GM18520 (cell line): Measurements from ENCODE around the gene COL6A1.

Source experiments
- ATAC-seq: cut with Tn5 transposase; IDR thresholded peaks from one replicate; pipeline ENCODE4 v1.9.1; 2021; ENCODE audit not compliant: unreplicated experiment

COL6A1 gene

DNA sequence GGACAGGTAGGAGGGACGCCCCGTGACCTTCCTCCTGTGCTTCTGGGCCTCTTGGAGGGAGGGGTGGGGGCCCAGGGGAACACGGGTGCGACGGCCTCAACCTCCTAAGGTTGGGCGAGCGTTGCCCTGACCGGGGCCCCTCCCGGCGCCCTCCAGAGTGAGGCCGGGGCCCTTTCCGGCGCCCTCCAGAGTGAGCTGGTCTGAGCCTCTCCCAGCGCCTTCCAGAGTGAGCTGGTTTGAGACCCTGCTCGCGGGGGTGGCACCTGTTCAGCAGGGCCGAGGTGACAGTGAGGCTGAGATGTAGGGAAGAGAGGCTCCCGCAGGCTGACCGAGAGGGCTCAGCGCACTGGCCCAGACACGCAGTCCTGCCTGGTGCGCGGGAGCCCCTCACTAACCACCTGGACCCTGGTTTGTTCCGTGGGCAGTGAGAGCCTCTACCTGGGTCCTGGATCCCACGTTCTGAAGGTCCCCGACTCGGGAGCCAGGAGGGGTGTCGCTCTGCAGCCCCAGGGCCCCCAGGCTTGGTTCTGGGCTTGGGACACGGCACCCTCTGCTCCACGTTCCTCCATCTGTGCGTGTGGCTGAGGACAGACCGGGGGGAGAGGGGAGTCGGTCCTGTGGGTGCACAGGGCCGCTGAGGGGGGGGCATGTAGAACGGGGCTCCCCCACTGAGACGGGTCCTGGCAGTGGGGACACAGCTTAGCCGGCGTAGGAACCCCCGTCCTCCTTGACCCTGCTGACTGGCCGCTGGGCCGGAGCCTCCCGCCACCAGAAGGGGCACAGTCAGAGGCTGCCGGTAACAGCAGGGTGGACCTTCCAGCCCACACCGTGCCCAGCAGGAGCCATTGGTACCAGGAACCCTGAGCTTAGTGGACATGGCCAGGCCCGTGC, 1.4 kb downstream of the COL6A1 start:
- no peak for ATAC-seq

DNA sequence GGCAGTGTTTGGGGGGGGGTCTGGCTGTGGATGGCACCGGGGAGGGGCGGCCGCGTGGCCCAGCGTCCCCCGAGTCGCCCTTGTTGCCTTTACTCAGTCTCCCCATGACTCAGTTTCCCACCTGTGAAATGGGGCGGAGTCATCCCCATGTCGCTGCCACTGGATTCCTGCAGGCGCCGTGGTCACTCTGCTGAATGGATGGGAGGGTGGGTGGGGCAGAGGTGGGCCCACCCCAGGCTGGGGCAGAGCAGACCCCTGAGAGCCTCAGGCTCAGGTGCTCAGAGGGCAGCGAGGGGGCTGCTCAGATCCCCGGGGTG, 2.0 kb downstream of the COL6A1 start:
- no peak for ATAC-seq

- no peak for ATAC-seq
These were observed 2.5 kb downstream of the COL6A1 start for GRCh38 chr21:45983981-45984551.

DNA sequence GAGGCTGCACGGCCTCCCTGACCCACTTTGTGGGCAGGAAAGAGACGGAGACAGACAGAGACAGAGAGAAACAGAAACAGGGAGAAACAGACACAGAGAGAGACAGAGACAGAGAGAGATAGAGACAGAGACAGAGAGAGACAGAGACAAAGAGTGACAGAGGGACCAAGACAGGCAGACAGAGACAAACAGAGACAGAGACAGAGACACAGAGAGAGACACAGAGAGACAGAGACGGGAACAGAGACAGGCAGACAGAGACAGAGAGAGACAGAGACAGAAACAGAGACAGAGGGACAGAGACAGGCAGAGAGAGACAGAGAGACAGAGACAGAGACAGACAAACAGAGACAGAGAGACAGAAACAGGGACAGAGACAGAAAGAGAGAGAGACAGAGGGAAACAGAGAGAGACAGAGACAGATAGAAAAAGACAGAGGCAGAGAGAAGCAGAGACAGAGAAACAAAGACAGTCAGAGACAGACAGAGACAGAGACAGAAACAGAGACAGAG, 3.1 kb downstream of the COL6A1 start:
- no peak for ATAC-seq

- ATAC-seq: no peak
These were observed 4.1 kb downstream of the COL6A1 start for GRCh38 chr21:45985471-45986315.

- no peak for ATAC-seq
These were observed 4.9 kb downstream of the COL6A1 start for GRCh38 chr21:45986316-45987051.

- no peak for ATAC-seq
These were observed 5.6 kb downstream of the COL6A1 start for GRCh38 chr21:45987121-45987711.

GRCh38 chr21:45988366-45989347, 7.1 kb downstream of the COL6A1 start:
- no peak for ATAC-seq

DNA sequence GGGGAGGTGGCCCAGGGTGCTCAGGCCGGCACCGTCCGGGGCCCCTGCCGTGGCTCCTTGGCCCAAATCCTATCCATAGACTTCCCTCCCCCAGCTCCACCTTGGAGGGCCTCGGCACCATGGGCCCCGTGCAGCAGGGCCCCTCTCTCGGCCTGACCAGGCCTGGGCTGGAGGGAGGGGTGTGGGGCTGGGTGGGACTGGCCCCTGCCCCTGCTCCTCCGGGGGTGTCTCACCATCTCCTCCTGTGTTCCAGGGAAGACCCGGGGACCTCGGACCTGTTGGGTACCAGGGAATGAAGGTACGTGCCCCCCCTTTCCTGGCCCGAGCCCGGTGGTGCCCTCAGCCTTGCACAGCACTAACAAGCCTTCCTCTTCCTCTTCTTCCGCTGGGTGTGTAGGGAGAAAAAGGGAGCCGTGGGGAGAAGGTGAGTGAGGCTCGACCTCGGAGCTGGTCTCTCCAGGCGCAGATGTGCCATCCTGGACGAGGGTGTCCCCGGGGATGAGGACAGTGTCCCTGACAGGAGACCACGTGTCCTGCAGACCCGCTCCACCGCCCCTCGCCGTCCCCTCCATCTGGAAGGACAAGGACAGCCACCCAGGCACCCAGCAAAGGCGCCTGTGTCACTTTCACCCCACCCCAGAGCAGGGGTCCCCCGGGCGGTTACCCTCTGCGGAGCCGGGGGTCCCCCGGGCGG, 7.9 kb downstream of the COL6A1 start:
- no peak for ATAC-seq

DNA sequence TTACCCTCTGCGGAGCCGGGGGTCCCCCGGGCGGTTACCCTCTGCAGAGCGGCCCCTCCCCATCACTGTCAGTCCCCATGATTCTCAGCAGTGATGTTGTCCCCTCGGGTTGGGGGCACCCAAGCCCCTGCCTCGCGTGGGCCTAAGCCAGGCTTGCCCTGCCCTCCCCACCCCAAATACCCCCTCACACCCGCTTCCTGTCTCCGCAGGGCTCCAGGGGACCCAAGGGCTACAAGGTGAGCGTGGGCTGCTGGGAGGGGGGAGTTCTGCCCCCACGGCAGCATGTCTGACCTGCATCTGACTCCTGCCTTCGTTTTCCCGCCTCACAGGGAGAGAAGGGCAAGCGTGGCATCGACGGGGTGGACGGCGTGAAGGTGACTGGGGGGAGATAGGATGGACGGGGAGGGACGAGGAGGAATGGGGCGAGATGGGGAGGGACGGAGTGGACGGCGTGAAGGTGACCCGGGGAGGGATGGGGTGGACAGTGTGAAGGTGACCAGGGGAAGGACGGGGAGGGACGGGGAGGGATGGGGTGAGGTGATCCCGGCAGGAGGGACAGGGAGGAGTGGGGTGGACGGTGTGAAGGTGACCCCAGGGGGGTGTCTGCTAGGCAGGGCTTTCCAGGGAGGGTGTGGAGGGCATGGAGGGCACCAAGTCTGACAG, 8.6 kb downstream of the COL6A1 start:
- ATAC-seq: no peak

DNA sequence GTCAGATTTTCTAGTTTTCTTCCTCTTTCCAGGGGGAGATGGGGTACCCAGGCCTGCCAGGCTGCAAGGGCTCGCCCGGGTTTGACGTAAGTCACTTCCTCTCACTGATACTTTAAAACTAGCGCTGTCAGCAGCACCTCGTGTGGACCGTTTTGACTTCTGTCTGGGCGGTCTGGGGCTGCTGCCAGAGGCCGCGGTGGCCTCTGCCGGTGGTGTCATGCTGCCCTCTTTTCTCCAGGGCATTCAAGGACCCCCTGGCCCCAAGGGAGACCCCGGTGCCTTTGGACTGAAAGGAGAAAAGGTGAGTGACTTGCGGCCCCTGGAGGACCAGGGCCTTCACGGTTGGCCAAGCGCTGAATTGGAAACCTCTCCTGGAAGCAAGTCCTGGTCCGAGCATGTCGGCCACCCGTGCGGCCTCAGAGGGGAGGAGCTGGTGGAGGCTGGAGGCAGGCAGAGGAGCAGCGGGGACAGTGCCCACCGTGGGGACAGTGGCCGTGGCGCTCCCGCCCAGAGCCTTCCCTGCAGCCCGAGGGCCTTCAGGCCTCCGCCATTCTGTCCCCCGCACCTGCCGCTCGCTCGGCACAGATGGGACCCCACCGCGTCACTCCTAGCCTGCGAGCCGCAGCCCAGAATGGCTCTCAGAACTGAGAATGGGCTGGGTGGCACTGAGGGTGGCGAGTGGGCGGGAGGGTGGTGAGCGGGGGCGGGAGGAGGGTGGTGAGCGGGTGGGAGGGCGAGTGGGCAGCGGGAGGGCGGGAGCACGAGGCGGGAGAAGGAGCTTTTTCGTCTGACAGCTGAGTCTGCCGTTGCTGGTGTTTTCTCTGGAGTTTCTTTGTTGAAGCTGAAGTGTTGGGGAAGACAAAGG, 9.4 kb downstream of the COL6A1 start:
- ATAC-seq: no peak

DNA sequence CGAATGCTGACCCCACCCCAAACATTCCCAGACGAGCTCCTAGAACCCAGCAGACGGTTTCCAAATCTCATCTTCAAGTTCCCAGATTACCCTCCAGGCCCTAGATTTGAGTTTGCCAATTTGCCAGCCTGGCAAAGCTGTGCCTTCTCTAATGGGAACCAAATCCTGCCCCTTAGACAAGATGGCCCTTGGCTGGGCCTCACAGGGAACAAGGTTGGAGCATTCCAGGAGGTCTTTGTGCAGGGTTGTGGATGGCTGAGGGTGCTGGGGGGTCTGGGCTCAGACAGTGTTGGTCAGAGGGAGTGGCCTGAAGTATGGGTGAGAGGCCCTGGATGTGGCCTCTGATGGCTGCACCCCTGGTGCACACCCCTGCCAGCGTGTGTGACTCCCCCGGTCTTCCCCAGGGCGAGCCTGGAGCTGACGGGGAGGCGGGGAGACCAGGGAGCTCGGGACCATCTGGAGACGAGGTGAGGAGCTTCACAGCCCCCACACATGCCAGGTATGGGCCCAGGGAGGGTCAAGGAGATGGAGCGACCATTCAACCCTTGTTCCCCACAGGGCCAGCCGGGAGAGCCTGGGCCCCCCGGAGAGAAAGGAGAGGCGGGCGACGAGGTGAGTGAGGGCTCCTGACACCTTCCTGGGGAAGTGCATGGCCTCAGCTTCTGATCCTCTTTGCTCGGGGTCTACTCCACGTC, 10.2 kb downstream of the COL6A1 start:
- ATAC-seq: no peak

GRCh38 chr21:45992301-45993209, 11.0 kb downstream of the COL6A1 start:
- ATAC-seq: no peak

DNA sequence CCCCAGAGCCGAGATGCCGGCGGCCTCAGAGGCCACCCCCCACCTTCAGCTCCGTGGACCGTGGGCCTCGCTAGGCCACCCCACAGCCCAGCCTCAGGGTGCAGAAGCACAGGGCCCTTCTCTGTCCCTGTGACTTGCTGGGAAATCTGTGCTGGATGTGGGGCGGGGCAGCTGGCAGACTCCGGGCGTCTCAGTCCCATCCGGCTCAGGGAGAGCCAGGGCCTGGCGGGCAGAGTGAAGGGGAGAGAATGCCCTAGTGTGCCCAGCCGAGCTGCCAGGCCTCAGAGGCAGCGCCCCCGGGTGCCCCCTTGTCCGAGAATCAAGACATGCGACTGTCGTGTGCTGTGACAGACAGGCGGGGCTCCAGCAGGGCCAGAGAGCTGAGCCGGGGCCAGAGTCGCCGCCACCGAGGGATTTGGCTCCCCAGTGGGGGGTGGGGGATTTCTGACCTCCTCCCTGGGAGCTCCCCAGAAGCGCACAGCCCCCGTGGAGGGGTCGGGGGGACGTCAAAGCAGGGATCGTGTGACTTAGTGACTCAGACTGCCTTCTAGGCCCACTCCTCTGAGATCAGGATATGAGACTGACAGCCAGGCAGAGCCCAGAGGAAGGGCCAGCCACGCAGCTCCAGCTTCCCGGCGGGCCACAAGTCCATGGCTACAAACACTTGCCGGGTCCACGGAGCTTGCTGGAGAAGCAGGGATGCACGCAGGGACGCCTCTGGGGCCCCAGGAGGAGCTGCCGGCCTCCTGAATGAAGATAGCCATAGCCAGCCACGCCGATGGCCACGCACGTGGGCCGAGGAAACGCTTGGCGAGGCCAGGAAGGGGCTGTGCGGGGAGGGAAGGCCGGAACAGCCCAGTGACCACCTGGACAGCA, 11.9 kb downstream of the COL6A1 start:
- ATAC-seq: no peak
